HCT116 (cell line): Measurements from ENCODE around the gene OR2AE1.

ENCODE experiments used
- ELF1 ChIP-seq: IDR thresholded peaks from 2 replicates; pipeline ENCODE4 v1.6.1; 2012; ENCODE audit warnings: low read depth, borderline replicate concordance
- POLR2AphosphoS5 ChIP-seq: IDR thresholded peaks from 2 replicates; pipeline ENCODE4 v1.6.1; 2011; ENCODE audit warnings: mild to moderate bottlenecking, low read depth, low read length, moderate library complexity
- SIN3A ChIP-seq: IDR thresholded peaks from 2 replicates; pipeline ENCODE4 v1.6.1; 2012; ENCODE audit warnings: low read depth
- ZFX ChIP-seq: fragments of 450-650 bp; IDR thresholded peaks from 2 replicates; pipeline ENCODE4 v1.6.1; 2017
- TF ChIP-seq, protein P1 (sequence below), 3 experiments: fragments of 200-600 bp in 1 of 3; sonication (generic) in 1 of 3; IDR thresholded peaks in 2 of 3; conservative IDR thresholded peaks in 1 of 3; 2 replicates each; pipeline ENCODE4 v1.5.1; 2012 to 2017; ENCODE audit warnings: low read depth in 2 of 3, low read length in 2 of 3, antibody characterized with exemption in 1 of 3, borderline replicate concordance in 1 of 3, control low read depth in 1 of 3, mild to moderate bottlenecking in 1 of 3, mixed read lengths in 1 of 3, mixed run types in 1 of 3, moderate library complexity in 1 of 3; ENCODE audit not compliant: insufficient read depth in 1 of 3

- TF ChIP-seq, protein P1, sequence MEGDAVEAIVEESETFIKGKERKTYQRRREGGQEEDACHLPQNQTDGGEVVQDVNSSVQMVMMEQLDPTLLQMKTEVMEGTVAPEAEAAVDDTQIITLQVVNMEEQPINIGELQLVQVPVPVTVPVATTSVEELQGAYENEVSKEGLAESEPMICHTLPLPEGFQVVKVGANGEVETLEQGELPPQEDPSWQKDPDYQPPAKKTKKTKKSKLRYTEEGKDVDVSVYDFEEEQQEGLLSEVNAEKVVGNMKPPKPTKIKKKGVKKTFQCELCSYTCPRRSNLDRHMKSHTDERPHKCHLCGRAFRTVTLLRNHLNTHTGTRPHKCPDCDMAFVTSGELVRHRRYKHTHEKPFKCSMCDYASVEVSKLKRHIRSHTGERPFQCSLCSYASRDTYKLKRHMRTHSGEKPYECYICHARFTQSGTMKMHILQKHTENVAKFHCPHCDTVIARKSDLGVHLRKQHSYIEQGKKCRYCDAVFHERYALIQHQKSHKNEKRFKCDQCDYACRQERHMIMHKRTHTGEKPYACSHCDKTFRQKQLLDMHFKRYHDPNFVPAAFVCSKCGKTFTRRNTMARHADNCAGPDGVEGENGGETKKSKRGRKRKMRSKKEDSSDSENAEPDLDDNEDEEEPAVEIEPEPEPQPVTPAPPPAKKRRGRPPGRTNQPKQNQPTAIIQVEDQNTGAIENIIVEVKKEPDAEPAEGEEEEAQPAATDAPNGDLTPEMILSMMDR (IDR thresholded peaks at IDR 0.05 in 2 of 3, conservative IDR thresholded peaks at IDR 0.05 in 1 of 3; ENCODE audit: borderline replicate concordance in 1 of 3, insufficient read depth in 1 of 3, low read depth in 2 of 3, low read length in 2 of 3), result no peak
- TF ChIP-seq ZFX (no peak), POLR2AphosphoS5 (no peak), SIN3A (no peak), ELF1 (no peak)
Observed at GRCh38 chr7:99834382-99834781, 42.5 kb downstream of the OR2AE1 start.
